Muscle layer of colon (tissue), 2 donors: ENCODE data around the gene ATP5MG.
A peak's percentile ranks its signal among the peaks of the same experiment; 100 is the strongest.

Experiments used
- H3K27ac ChIP-seq: one replicate; pipeline ENCODE4 v1.7.0; 2013; ENCODE audit warnings: low read depth, mild to moderate bottlenecking, low read length, moderate library complexity
- H3K27me3 ChIP-seq, 2 donors: one replicate each; pipeline ENCODE4 v1.7.0; 2013; ENCODE audit warnings: low read length in 2 of 2, mild to moderate bottlenecking in 2 of 2; ENCODE audit not compliant: insufficient read depth in 2 of 2, control insufficient read depth in 1 of 2
- H3K36me3 ChIP-seq: one replicate; pipeline ENCODE4 v1.7.0; 2013; ENCODE audit warnings: mild to moderate bottlenecking, low read length; ENCODE audit not compliant: insufficient read depth
- H3K4me1 ChIP-seq: one replicate; pipeline ENCODE4 v1.7.0; 2013; ENCODE audit warnings: mild to moderate bottlenecking, low read length; ENCODE audit not compliant: insufficient read depth
- H3K4me3 ChIP-seq, 2 donors: one replicate each; pipeline ENCODE4 v1.7.0; 2013; ENCODE audit warnings: low read length in 2 of 2, low read depth in 1 of 2, mild to moderate bottlenecking in 1 of 2, moderate library complexity in 1 of 2
- H3K9ac ChIP-seq: one replicate; pipeline ENCODE4 v1.7.0; 2013; ENCODE audit warnings: low read length
- H3K9me3 ChIP-seq: one replicate; pipeline ENCODE4 v1.7.0; 2013; ENCODE audit warnings: mild to moderate bottlenecking, low read length
- donor health status: abdominal sarcoma.
- donor health status: Adenocarcinoma of cecum.

Gene ATP5MG, protein sequence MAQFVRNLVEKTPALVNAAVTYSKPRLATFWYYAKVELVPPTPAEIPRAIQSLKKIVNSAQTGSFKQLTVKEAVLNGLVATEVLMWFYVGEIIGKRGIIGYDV

GRCh38 chr11:118401151-118401879, at the start of gene ATP5MG:
Gene ATP5MG (plus strand): TSS chr11:118401606. CDS start chr11:118401666, 60 bp downstream.
- Histone ChIP-seq H3K9ac (peak within 1 kb of the TSS; percentile 85), H3K4me1 (peaks cover 12% of the 10 kb centered on the region), H3K36me3 (peaks cover 15% of the 10 kb centered on the region), H3K9me3 (no peaks in the 10 kb centered on the region), H3K27me3 (no peaks in the 10 kb centered on the region), H3K27ac (peak within 1 kb of the TSS; percentile 70), H3K4me3 (peak within 1 kb of the TSS; percentile 75 to 81)

DNA sequence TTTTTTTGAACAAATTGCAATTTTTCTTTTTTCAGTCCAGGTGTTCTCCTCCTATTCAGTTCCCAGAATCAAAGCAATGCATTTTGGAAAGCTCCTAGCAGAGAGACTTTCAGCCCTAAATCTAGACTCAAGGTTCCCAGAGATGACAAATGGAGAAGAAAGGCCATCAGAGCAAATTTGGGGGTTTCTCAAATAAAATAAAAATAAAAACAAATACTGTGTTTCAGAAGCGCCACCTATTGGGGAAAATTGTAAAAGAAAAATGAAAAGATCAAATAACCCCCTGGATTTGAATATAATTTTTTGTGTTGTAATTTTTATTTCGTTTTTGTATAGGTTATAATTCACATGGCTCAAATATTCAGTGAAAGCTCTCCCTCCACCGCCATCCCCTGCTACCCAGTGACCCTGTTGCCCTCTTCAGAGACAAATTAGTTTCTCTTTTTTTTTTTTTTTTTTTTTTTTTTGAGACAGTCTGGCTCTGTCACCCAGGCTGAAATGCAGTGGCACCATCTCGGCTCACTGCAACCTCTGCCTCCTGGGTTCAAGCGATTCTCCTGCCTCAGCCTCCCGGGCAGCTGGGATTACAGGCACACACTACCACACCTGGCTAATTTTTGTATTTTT, 48.2 kb upstream of the ATP5MG start:
- Histone ChIP-seq H3K27ac (no peak overlapping the region), H3K4me1 (no peaks in the 10 kb centered on the region), H3K4me3 (no peak overlapping the region), H3K9ac (no peak overlapping the region), H3K27me3 (no peaks in the 10 kb centered on the region), H3K36me3 (no peaks in the 10 kb centered on the region), H3K9me3 (no peaks in the 10 kb centered on the region)

DNA sequence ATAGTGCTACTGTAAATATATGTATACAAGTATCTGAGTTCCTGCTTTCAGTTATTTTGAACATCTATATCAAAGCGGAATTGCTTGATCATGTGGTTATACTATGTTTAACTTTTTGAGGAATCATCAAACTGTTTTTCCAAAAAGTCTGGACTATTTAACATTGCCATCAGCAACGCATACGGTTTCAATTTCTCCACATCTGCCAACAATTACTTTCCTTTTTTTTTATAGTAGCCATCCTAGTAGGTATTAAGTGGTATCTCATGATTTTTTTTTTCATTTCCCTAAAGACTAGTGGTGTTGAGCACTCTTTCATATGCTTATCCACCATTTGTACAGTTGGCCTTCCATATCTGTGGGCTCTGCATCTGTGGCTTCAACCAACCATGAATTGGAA, 43.3 kb upstream of the ATP5MG start:
- Histone ChIP-seq H3K36me3 (no peaks in the 10 kb centered on the region), H3K4me1 (peaks cover 5% of the 10 kb centered on the region), H3K27ac (no peak overlapping the region), H3K4me3 (no peak overlapping the region), H3K9me3 (no peaks in the 10 kb centered on the region), H3K9ac (no peak overlapping the region), H3K27me3 (no peaks in the 10 kb centered on the region)

DNA sequence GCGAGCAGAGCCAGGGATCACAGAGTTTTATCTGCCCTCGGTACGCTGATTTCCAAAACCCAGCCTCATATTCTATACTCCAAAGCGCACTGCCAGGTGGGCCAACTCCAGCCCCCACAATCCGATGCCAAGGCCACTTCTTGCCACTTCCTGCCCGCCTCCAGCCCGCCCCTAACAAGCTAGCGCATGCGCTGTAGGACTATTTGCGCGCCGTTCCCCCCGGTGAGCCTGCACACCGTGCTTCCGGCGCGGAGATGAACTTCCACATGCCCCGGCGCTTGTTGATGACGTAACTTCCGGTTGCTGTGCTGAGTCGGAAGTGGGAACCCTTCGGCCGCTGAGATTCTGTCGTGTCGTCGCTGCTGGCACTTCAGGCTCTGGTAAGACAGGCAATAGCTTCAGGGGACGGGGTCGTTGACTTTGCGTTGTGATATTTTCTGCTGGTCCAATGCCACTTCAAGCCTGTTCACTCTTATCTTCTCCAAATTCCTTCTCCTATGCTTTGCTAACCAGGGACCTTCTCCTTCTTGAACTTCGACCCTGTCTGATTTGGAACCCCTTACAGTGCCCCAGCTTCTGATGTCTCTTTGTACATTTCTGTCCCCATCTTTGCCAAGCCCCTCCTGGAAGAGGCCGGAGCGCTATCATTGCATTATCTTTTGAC, 42.0 kb upstream of the ATP5MG start, which contains the start of gene UBE4A:
Gene UBE4A, plus strand, starts transcription at position 306 of the 664 bp plus-strand sequence. CDS start 5,481 bp downstream, outside the sequence.
- Histone ChIP-seq H3K36me3 (no peaks in the 10 kb centered on the region), H3K9ac (peak within 1 kb of the TSS; percentile 69), H3K4me3 (peak within 1 kb of the TSS; percentile 90 to 91), H3K4me1 (peaks cover 5% of the 10 kb centered on the region), H3K27ac (peak within 1 kb of the TSS; percentile 50), H3K9me3 (no peaks in the 10 kb centered on the region), H3K27me3 (no peaks in the 10 kb centered on the region)

DNA sequence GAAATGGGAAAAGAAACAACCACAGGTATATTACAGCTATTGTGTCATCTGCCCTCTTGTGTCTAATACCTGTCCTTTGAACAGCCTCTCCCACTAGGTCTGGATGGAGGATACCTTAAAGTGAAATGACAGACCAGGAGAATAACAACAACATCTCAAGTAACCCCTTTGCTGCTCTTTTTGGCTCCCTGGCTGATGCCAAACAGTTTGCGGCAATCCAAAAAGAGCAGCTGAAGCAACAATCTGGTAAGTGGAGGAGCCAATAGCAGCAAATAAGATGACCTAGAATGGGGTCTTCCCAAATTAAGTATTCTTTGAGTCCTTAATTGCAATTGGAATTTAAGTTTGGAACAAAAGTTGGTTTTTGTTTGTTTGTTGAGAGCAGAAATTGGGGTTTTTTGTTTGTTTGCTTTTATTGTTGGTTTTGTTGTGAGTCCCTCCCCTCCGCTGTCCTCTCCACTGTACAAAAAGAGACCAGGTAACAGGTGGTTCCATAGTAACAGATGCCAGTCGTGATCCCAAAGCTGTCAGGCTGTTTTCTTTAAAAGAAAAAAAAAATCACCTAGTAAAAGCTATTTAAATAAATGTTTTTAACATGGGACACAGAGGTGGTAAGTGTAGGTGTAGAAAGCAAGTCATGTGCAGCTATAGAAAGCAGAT, 36.3 kb upstream of the ATP5MG start:
- no peak overlapping the region for H3K9ac ChIP-seq
- H3K27ac ChIP-seq = no peak overlapping the region
- peaks cover 5% of the 10 kb centered on the region for H3K4me1 ChIP-seq
- H3K9me3 ChIP-seq = no peaks in the 10 kb centered on the region
- H3K36me3 ChIP-seq = peaks cover 42% of the 10 kb centered on the region
- no peak overlapping the region for H3K4me3 ChIP-seq
- no peaks in the 10 kb centered on the region for H3K27me3 ChIP-seq

DNA sequence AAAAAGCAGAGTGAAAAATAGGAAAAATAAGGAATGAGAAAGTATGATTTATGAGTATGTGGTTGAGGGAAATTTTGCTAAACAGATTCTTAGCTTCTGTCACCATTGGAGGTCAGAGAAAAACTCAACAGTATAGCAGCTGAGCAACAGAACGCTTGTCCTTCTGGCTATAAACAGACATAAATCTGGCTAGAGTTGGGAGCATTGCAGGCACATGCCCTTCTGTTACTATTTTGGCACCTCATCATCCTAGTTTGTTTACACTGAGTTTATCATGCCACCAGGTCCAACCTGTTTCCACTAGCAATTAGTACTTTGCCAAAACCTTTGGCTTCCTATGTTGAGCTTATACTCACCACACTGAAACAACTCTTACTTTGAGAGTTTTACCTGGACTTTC, 35.1 kb upstream of the ATP5MG start:
- Histone ChIP-seq H3K9me3 (no peaks in the 10 kb centered on the region), H3K4me3 (no peak overlapping the region), H3K27me3 (no peaks in the 10 kb centered on the region), H3K9ac (no peak overlapping the region), H3K4me1 (no peaks in the 10 kb centered on the region), H3K27ac (no peak overlapping the region), H3K36me3 (peaks cover 52% of the 10 kb centered on the region)

- Histone ChIP-seq H3K4me1 (no peaks in the 10 kb centered on the region), H3K27me3 (no peaks in the 10 kb centered on the region), H3K36me3 (peaks cover 84% of the 10 kb centered on the region), H3K9me3 (no peaks in the 10 kb centered on the region), H3K4me3 (no peak overlapping the region), H3K27ac (no peak overlapping the region), H3K9ac (no peak overlapping the region)
Observed at GRCh38 chr11:118370774-118371173, 30.6 kb upstream of the ATP5MG start.

GRCh38 chr11:118373263-118373662, 28.1 kb upstream of the ATP5MG start:
- Histone ChIP-seq H3K36me3 (peaks cover 89% of the 10 kb centered on the region), H3K27me3 (no peaks in the 10 kb centered on the region), H3K27ac (no peak overlapping the region)

GRCh38 chr11:118373871-118374270, 27.5 kb upstream of the ATP5MG start:
- no peak overlapping the region for H3K9ac ChIP-seq
- H3K4me1 ChIP-seq = no peaks in the 10 kb centered on the region
- H3K4me3 ChIP-seq = no peak overlapping the region
- no peak overlapping the region for H3K27ac ChIP-seq
- H3K27me3 ChIP-seq = no peaks in the 10 kb centered on the region
- H3K9me3 ChIP-seq = no peaks in the 10 kb centered on the region
- peaks cover 89% of the 10 kb centered on the region for H3K36me3 ChIP-seq

More at GRCh38 chr11:118373263-118373662, 28.1 kb upstream of the ATP5MG start:
- Histone ChIP-seq H3K9me3 (no peaks in the 10 kb centered on the region), H3K4me1 (no peaks in the 10 kb centered on the region), H3K4me3 (no peak overlapping the region), H3K9ac (no peak overlapping the region)

DNA sequence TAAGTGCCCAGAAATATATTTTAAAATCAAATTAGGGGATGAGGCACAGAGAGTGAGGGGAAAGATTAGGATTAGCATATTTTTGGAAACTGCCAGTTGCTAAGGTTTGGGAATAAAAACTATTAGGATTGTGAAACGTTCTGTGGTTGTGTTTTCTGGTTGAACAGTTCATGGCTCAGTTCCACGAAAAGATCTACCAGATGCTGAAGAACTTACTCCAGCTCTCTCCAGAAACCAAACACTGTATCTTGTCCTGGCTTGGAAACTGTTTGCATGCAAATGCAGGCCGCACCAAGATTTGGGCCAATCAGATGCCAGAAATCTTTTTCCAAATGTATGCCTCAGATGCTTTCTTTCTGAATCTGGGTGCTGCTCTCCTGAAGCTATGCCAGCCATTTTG, 26.7 kb upstream of the ATP5MG start:
- no peaks in the 10 kb centered on the region for H3K4me1 ChIP-seq
- H3K27ac ChIP-seq = no peak overlapping the region
- H3K4me3 ChIP-seq = no peak overlapping the region
- H3K9ac ChIP-seq = no peak overlapping the region
- peaks cover 89% of the 10 kb centered on the region for H3K36me3 ChIP-seq
- H3K9me3 ChIP-seq = no peaks in the 10 kb centered on the region
- H3K27me3 ChIP-seq = no peaks in the 10 kb centered on the region

DNA sequence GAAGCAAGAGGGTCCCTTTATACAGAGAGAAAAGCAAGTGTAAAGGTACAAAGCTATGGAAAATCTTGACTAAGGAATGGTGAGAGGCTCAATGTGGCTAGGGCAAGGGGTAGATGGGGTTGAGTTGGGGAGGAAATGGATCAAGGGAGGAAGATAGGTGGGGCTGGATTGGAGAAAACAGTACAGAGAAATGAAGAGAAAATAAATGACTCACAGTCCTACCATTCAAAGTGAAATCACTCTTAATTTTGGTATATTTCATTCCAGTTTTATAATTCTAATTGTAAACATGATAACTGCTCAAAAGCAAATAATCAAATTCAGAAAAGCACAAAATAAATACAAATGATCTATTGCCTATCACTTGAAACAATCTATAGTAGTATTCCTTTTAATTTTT, 25.4 kb upstream of the ATP5MG start:
- H3K4me1 ChIP-seq = no peaks in the 10 kb centered on the region
- H3K9ac ChIP-seq = no peak overlapping the region
- H3K4me3 ChIP-seq = no peak overlapping the region
- no peaks in the 10 kb centered on the region for H3K27me3 ChIP-seq
- no peak overlapping the region for H3K27ac ChIP-seq
- no peaks in the 10 kb centered on the region for H3K9me3 ChIP-seq
- H3K36me3 ChIP-seq = peaks cover 83% of the 10 kb centered on the region
